Calu3 (cell line): ENCODE data around the gene CPAMD8. TPM values are rescaled to one million over a fixed set of nuclear protein-coding genes. Genes with fewer than 3 reads are reported as not detected.

Experiments used
- BruUV-seq: library from RNA; stranded (reverse); fragments of 400-500 nt; replicated peaks from 2 replicates; lab custom pipeline; 2021; lab: Mats Ljungman, UMichigan
- CTCF ChIA-PET: fragments of 300-600 bp; sonication (Branson Sonifier 250); formaldehyde crosslinking; loops from one replicate; lab custom pipeline; 2022; ENCODE audit warnings: antibody characterized with exemption; lab: Charles Lee
- DNase-seq: peaks from one replicate; pipeline ENCODE4 v3.0.0; 2022
- H3K27ac Mint-ChIP-seq: one replicate; pipeline ENCODE4 v1.8.0; 2022; ENCODE audit warnings: mixed read lengths; ENCODE audit not compliant: unreplicated experiment
- H3K27me3 Mint-ChIP-seq: one replicate; pipeline ENCODE4 v1.8.0; 2022; ENCODE audit warnings: mixed read lengths; ENCODE audit not compliant: unreplicated experiment
- H3K36me3 Mint-ChIP-seq: one replicate; pipeline ENCODE4 v1.8.0; 2022; ENCODE audit warnings: mild to moderate bottlenecking, moderate library complexity, mixed read lengths; ENCODE audit not compliant: insufficient read depth, unreplicated experiment
- H3K4me1 Mint-ChIP-seq: one replicate; pipeline ENCODE4 v1.8.0; 2022; ENCODE audit warnings: mild to moderate bottlenecking, low read depth, mixed read lengths; ENCODE audit not compliant: unreplicated experiment
- H3K4me3 Mint-ChIP-seq: one replicate; pipeline ENCODE4 v1.8.0; 2022; ENCODE audit warnings: mild to moderate bottlenecking, low read depth, moderate library complexity, mixed read lengths; ENCODE audit not compliant: unreplicated experiment
- H3K9me3 Mint-ChIP-seq: one replicate; pipeline ENCODE4 v1.8.0; 2022; ENCODE audit warnings: low read depth, mixed read lengths; ENCODE audit not compliant: unreplicated experiment
- CTCF ChIP-seq: fragments of 200-600 bp; IDR thresholded peaks from one replicate; pipeline ENCODE4 v1.8.0; 2022; ENCODE audit warnings: antibody characterized with exemption; ENCODE audit not compliant: unreplicated experiment
- intact Hi-C: fragments of 100-400 bp; cut with micrococcal nuclease; formaldehyde crosslinking; loops from one replicate; pipeline ENCODE4 v1.10.0; 2022; ENCODE audit not compliant: unreplicated experiment
- total RNA-seq: library from RNA; stranded (reverse); gene quantifications from 2 replicates; pipeline ENCODE4 v1.2.3, GENCODE V29; 2022

CPAMD8 gene
- total RNA-seq, 1 experiment from 2014 or later: 5.8 TPM

DNA sequence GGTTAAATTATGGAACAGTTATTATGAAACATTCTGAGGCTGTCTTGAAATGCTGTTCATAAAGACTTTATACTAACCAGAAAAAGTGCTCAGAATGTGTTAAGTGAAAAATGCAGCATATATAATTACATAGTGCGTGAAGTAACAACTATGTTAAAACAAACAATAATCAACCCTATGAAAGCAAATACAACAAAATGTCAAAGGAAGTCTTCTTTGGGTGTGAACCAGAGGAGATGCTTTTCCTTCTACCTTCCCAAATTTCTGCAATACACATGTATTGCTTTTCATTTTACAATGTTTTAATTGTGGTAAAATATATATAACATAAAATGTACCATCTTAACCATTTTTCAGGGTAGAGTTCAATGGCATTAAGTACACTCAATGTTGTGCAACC, 92.1 kb downstream of the CPAMD8 start:
- DNase-seq: no peak
- peaks cover 48% of the 10 kb centered on the region for H3K27me3 Mint-ChIP-seq

DNA sequence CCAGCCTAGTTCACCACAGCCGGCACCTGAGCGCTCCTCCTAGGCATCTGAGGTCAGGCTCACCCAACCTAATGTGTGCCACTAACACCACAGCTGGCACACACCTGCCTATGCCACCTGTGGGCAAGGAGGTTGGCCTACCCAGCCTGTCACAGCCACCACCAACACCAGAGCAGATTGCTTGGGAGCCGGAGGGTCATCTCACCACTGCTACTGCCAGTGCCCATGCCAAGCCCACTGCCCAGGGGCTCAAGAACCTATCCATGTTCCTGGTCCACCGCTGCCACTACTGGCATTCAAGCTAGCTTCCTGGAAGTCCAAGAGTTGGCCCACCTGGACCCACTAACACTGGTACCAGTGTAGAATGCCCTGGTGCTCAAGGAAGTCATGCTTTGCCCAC, 95.3 kb downstream of the CPAMD8 start:
- Mint-ChIP-seq H3K9me3 (no peaks in the 10 kb centered on the region), H3K27ac (no peak overlapping the region), H3K4me1 (no peaks in the 10 kb centered on the region), H3K36me3 (no peaks in the 10 kb centered on the region), H3K4me3 (no peak overlapping the region), H3K27me3 (peaks cover 57% of the 10 kb centered on the region)
- DNase-seq: no peak
- TF ChIP-seq CTCF: no peak
- CTCF ChIA-PET: no interaction called here
- intact Hi-C loops: no loop called here
- BruUV-seq: no TSS peak

More for the DNA sequence above, 92.1 kb downstream of the CPAMD8 start:
- no peak for TF ChIP-seq CTCF
- no peaks in the 10 kb centered on the region for H3K9me3 Mint-ChIP-seq
- no peak overlapping the region for H3K27ac Mint-ChIP-seq
- CTCF ChIA-PET: no interaction called here
- H3K4me3 Mint-ChIP-seq: no peak overlapping the region
- no TSS peak for BruUV-seq
- no peaks in the 10 kb centered on the region for H3K36me3 Mint-ChIP-seq
- intact Hi-C loops: no loop called here
- H3K4me1 Mint-ChIP-seq: no peaks in the 10 kb centered on the region

DNA sequence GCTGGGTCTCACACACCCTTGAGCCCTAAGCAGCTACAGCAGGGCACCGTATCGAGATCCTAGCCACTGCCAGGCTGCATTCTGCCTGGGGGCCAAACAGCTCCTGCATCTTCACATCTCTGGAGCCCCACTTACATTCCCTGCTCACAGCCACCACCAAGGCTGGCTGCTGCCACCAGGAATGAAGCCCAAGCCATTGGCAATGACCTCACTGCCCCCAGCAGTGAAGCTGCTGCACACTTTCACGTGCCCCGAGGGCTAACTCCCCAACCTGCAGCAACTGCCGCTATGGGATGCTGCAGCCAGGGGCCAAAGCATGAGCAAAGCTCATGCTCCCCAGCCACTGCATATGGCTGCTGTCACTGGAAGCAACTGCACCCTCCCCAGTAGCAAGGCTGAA, 95.9 kb downstream of the CPAMD8 start:
- BruUV-seq: no TSS peak
- Mint-ChIP-seq H3K36me3 (no peaks in the 10 kb centered on the region), H3K27ac (no peak overlapping the region), H3K4me3 (no peak overlapping the region), H3K4me1 (no peaks in the 10 kb centered on the region), H3K9me3 (no peaks in the 10 kb centered on the region), H3K27me3 (peaks cover 60% of the 10 kb centered on the region)
- no peak for TF ChIP-seq CTCF
- intact Hi-C loops: no loop called here
- CTCF ChIA-PET: no interaction called here
- DNase-seq: no peak

GRCh38 chr19:16928916-16929315, 97.7 kb downstream of the CPAMD8 start:
- intact Hi-C loops: no loop called here
- CTCF ChIA-PET: no interaction called here
- Mint-ChIP-seq H3K4me1 (no peaks in the 10 kb centered on the region), H3K27me3 (peaks cover 60% of the 10 kb centered on the region), H3K36me3 (no peaks in the 10 kb centered on the region), H3K4me3 (no peak overlapping the region), H3K27ac (no peak overlapping the region), H3K9me3 (no peaks in the 10 kb centered on the region)
- BruUV-seq: no TSS peak
- no peak for TF ChIP-seq CTCF
- DNase-seq: no peak

DNA sequence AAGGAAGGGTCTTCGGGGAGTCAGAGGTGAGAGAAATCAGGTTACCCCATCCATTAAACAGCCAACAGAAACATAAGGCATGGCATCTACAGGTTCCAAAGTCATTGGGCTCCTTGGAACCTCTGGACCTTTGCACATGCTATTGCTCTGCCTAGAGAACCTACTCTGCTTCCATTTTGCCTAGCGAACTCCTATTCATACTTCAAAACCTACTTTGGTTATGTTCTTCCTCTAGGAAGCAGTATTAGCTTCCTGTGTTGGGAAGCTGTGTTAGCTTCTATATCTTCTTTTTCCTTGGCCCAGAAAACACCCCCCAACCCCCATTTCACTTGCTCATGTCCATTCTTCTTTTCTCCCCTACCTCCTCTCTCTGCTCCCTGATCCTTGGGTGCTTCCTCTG, 98.3 kb downstream of the CPAMD8 start:
- CTCF ChIA-PET: no interaction called here
- H3K27ac Mint-ChIP-seq: no peak overlapping the region

More for the DNA sequence above, 98.3 kb downstream of the CPAMD8 start:
- no peak for DNase-seq
- Mint-ChIP-seq H3K9me3 (no peaks in the 10 kb centered on the region), H3K27me3 (peaks cover 64% of the 10 kb centered on the region), H3K36me3 (no peaks in the 10 kb centered on the region), H3K4me3 (no peak overlapping the region), H3K4me1 (no peaks in the 10 kb centered on the region)
- intact Hi-C loops: no loop called here
- no TSS peak for BruUV-seq
- no peak for TF ChIP-seq CTCF
